Stomach smooth muscle (tissue), 2 donors: ENCODE results near the gene FTL.

ENCODE experiments used
- H3K27ac ChIP-seq: one replicate; pipeline ENCODE4 v1.7.0; 2013; ENCODE audit warnings: mild to moderate bottlenecking, low read length, inconsistent platforms
- H3K27me3 ChIP-seq, 2 donors: one replicate each; pipeline ENCODE4 v1.7.0; 2013; ENCODE audit warnings: low read length in 2 of 2; ENCODE audit not compliant: insufficient read depth in 2 of 2, control insufficient read depth in 1 of 2
- H3K36me3 ChIP-seq, 2 donors: one replicate each; pipeline ENCODE4 v1.7.0; 2013; ENCODE audit warnings: low read length in 2 of 2; ENCODE audit not compliant: control insufficient read depth in 2 of 2, insufficient read depth in 2 of 2
- H3K4me1 ChIP-seq: one replicate; pipeline ENCODE4 v1.7.0; 2013; ENCODE audit warnings: low read length; ENCODE audit not compliant: control insufficient read depth, insufficient read depth
- H3K4me3 ChIP-seq, 2 donors: one replicate each; pipeline ENCODE4 v1.7.0; 2013; ENCODE audit warnings: low read length in 2 of 2
- H3K9ac ChIP-seq, 2 donors: one replicate each; pipeline ENCODE4 v1.7.0; 2013; ENCODE audit warnings: low read length in 2 of 2, mild to moderate bottlenecking in 1 of 2
- H3K9me3 ChIP-seq, 2 donors: one replicate each; pipeline ENCODE4 v1.7.0; 2013; ENCODE audit warnings: low read length in 2 of 2; ENCODE audit not compliant: control insufficient read depth in 2 of 2
- donor health status: healthy.
- donor health status: Pancreatic carcinoma.

Gene FTL

GRCh38 chr19:49011194-49011593 is 46.1 kb downstream of the FTL start:
- no peak overlapping the region for H3K27ac ChIP-seq
- H3K27me3 ChIP-seq, result no peaks in the 10 kb centered on the region
- no peaks in the 10 kb centered on the region for H3K9me3 ChIP-seq
- H3K9ac ChIP-seq, result no peak overlapping the region
- no peak overlapping the region for H3K4me3 ChIP-seq
- peaks cover 30 to 38% of the 10 kb centered on the region in 2 donors for H3K36me3 ChIP-seq
- H3K4me1 ChIP-seq, result no peaks in the 10 kb centered on the region

GRCh38 chr19:49014123-49014869 is 49.2 kb downstream of the FTL start:
- no peak overlapping the region for H3K27ac ChIP-seq
- peaks cover 0 to 15% of the 10 kb centered on the region in 2 donors for H3K27me3 ChIP-seq
- peaks cover 22 to 25% of the 10 kb centered on the region in 2 donors for H3K36me3 ChIP-seq
- H3K4me1 ChIP-seq, result peaks cover 14% of the 10 kb centered on the region
- H3K4me3 ChIP-seq, result no peak overlapping the region
- H3K9ac ChIP-seq, result no peak overlapping the region
- H3K9me3 ChIP-seq, result no peaks in the 10 kb centered on the region

GRCh38 chr19:49014870-49015255 is 49.8 kb downstream of the FTL start:
- no peak overlapping the region for H3K4me3 ChIP-seq
- H3K27ac ChIP-seq, result no peak overlapping the region
- H3K4me1 ChIP-seq, result peaks cover 14% of the 10 kb centered on the region
- H3K36me3 ChIP-seq, result peaks cover 20% of the 10 kb centered on the region in 2 donors
- H3K27me3 ChIP-seq, result peaks cover 0 to 18% of the 10 kb centered on the region in 2 donors
- no peaks in the 10 kb centered on the region for H3K9me3 ChIP-seq
- no peak overlapping the region for H3K9ac ChIP-seq

GRCh38 chr19:49016067-49016839 is 51.1 kb downstream of the FTL start:
- peaks cover 7 to 14% of the 10 kb centered on the region in 2 donors for H3K36me3 ChIP-seq
- peaks cover 14% of the 10 kb centered on the region for H3K4me1 ChIP-seq
- H3K9me3 ChIP-seq, result no peaks in the 10 kb centered on the region
- no peak overlapping the region for H3K4me3 ChIP-seq
- peaks cover 6 to 24% of the 10 kb centered on the region in 2 donors for H3K27me3 ChIP-seq
- H3K9ac ChIP-seq, result no peak overlapping the region
- no peak overlapping the region for H3K27ac ChIP-seq
